ENCODE measurements around the gene OSMR. TPM values are rescaled to one million over a fixed set of nuclear protein-coding genes. Genes with fewer than 3 reads are reported as not detected.

The OSMR gene
- 35.7 and 58.7 TPM in 2 replicates for total RNA-seq (ENCODE audit: low replicate concordance)

DNA sequence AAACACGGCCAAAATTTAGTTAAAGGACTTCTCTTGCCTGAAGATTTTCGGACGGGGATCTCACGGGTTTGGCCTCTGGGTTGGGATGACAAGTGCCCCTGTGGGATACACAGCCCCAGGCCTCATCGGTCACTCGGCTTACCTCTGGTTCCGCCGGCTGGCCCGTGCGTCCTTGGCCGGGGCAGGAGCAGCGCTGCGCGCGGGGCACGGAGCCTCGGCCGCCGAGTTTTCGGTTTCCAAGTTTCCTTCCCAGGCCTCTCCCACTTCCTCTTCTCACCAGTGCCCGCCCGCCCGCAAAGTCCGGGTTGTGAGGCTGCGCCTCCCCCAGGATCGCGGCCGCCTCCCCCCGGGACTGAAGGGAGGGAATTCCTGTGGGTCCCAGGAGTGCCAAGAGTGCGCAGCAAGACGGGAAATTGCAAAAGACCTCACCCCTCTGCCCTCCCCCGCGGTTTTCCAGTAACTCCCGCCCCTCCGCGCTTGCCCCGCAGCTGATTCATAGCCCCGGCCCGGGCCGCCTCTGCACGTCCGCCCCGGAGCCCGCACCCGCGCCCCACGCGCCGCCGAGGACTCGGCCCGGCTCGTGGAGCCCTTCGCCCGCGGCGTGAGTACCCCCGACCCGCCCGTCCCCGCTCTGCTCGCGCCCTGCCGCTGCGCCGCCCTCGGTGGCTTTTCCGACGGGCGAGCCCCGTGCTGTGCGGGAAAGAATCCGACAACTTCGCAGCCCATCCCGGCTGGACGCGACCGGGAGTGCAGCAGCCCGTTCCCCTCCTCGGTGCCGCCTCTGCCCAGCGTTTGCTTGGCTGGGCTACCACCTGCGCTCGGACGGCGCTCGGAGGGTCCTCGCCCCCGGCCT, at the start of gene OSMR:
Gene OSMR, plus strand, starts transcription at position 487 of the 853 bp plus-strand sequence. CDS start 23,033 bp downstream, outside the sequence.

Other genes starting within 250 kb of the OSMR start
- 15.1 and 16.8 TPM in 2 replicates for gene RICTOR, start 228.4 kb downstream of the OSMR start, total RNA-seq (ENCODE audit: low replicate concordance)